HEK293T (cell line): Measurements from ENCODE around the gene PSMD2.

Experiments
- CTCF ChIA-PET: fragments of 350-600 bp; formaldehyde crosslinking; extraction: SDS; loops from one replicate; lab custom pipeline; 2021; ENCODE audit warnings: antibody characterized with exemption, inconsistent platforms; lab: Yijun Ruan, JAX
- POLR2A ChIA-PET: fragments of 350-600 bp; formaldehyde crosslinking; extraction: SDS; loops from one replicate; lab custom pipeline; 2020; ENCODE audit warnings: antibody characterized with exemption, inconsistent platforms; lab: Yijun Ruan, JAX
- DNase-seq: peaks from one replicate; pipeline ENCODE4 v3.0.0; 2012; ENCODE audit warnings: mixed read lengths; ENCODE audit errors: extremely low spot score
- ARNT ChIP-seq: fragments of 450-650 bp; IDR thresholded peaks from 2 replicates; pipeline ENCODE4 v1.6.1; 2017; ENCODE audit warnings: mild to moderate bottlenecking
- BHLHE40 ChIP-seq: fragments of 450-650 bp; IDR thresholded peaks from 2 replicates; pipeline ENCODE4 v1.6.1; 2016; ENCODE audit warnings: mild to moderate bottlenecking, moderate library complexity, borderline replicate concordance
- CTBP1 ChIP-seq: fragments of 450-650 bp; IDR thresholded peaks from 2 replicates; pipeline ENCODE4 v1.6.1; 2016; ENCODE audit warnings: borderline replicate concordance
- ELF4 ChIP-seq: fragments of 450-650 bp; IDR thresholded peaks from 2 replicates; pipeline ENCODE4 v1.6.1; 2017; ENCODE audit warnings: antibody characterized with exemption
- FOXA1 ChIP-seq: fragments of 450-650 bp; IDR thresholded peaks from 2 replicates; pipeline ENCODE4 v1.6.1; 2016; ENCODE audit warnings: mild to moderate bottlenecking
- FOXK2 ChIP-seq: fragments of 450-650 bp; IDR thresholded peaks from 2 replicates; pipeline ENCODE4 v1.6.1; 2016; ENCODE audit warnings: mild to moderate bottlenecking
- FOXM1 ChIP-seq: fragments of 450-650 bp; IDR thresholded peaks from 2 replicates; pipeline ENCODE4 v1.6.1; 2017; ENCODE audit warnings: mild to moderate bottlenecking, borderline replicate concordance
- HDGF ChIP-seq: fragments of 450-650 bp; IDR thresholded peaks from 2 replicates; pipeline ENCODE4 v1.6.1; 2017; ENCODE audit warnings: antibody characterized with exemption, borderline replicate concordance
- L3MBTL2 ChIP-seq: fragments of 450-650 bp; conservative IDR thresholded peaks from 2 replicates; pipeline ENCODE4 v1.6.1; 2016; ENCODE audit warnings: mild to moderate bottlenecking
- LEF1 ChIP-seq: fragments of 450-650 bp; IDR thresholded peaks from 2 replicates; pipeline ENCODE4 v1.6.1; 2017; ENCODE audit warnings: mild to moderate bottlenecking, borderline replicate concordance
- NFRKB ChIP-seq: fragments of 450-650 bp; IDR thresholded peaks from 2 replicates; pipeline ENCODE4 v1.6.1; 2016; ENCODE audit warnings: mild to moderate bottlenecking, moderate library complexity
- SP1 ChIP-seq: fragments of 450-650 bp; IDR thresholded peaks from 2 replicates; pipeline ENCODE4 v1.6.1; 2017
- SUZ12 ChIP-seq: fragments of 450-650 bp; IDR thresholded peaks from 2 replicates; pipeline ENCODE4 v1.6.1; 2016; ENCODE audit warnings: mild to moderate bottlenecking
- TARDBP ChIP-seq: fragments of 450-650 bp; IDR thresholded peaks from 2 replicates; pipeline ENCODE4 v1.6.1; 2016
- ZNF384 ChIP-seq: fragments of 450-650 bp; IDR thresholded peaks from 2 replicates; pipeline ENCODE4 v1.6.1; 2016
- TF ChIP-seq, protein P1 (sequence below): fragments of 450-650 bp; IDR thresholded peaks from 2 replicates; pipeline ENCODE4 v1.6.1; 2016

PSMD2 gene

DNA sequence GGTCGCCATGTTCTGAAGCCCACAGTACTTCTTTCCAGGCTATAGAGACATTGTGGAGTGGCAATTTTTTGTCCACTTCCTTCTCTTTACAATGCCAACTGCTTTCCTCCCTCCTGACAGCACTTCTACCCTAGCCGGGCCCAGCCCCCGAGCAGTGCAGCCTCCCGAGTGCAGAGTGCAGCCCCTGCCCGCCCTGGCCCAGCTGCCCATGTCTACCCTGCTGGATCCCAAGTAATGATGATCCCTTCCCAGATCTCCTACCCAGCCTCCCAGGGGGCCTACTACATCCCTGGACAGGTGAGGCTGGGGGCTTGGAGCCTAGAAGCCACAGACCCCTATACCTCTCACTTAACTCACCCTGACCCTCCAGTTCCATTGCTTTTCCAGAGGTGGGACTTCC, 18.2 kb downstream of the PSMD2 start:
- no peak for DNase-seq
- TF ChIP-seq SP1, result no peak
- no peak for TF ChIP-seq TARDBP
- no peak for TF ChIP-seq CTBP1
- TF ChIP-seq, protein P1, sequence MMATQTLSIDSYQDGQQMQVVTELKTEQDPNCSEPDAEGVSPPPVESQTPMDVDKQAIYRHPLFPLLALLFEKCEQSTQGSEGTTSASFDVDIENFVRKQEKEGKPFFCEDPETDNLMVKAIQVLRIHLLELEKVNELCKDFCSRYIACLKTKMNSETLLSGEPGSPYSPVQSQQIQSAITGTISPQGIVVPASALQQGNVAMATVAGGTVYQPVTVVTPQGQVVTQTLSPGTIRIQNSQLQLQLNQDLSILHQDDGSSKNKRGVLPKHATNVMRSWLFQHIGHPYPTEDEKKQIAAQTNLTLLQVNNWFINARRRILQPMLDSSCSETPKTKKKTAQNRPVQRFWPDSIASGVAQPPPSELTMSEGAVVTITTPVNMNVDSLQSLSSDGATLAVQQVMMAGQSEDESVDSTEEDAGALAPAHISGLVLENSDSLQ, result no peak
- TF ChIP-seq NFRKB, result no peak
- no peak for TF ChIP-seq L3MBTL2
- TF ChIP-seq HDGF, result no peak
- no peak for TF ChIP-seq ELF4
- no peak for TF ChIP-seq ZNF384
- no peak for TF ChIP-seq ARNT
- CTCF ChIA-PET, result no interaction called here
- POLR2A ChIA-PET, result no interaction called here

- no peak for DNase-seq
- TF ChIP-seq CTBP1, result no peak
- TF ChIP-seq, protein P1, result no peak
- TF ChIP-seq ARNT, result no peak
- no peak for TF ChIP-seq FOXK2
- TF ChIP-seq TARDBP, result no peak
- no peak for TF ChIP-seq LEF1
- no peak for TF ChIP-seq HDGF
- TF ChIP-seq ELF4, result no peak
- no peak for TF ChIP-seq ZNF384
- CTCF ChIA-PET, result no interaction called here
- POLR2A ChIA-PET, result no interaction called here
These were observed 21.0 kb downstream of the PSMD2 start for GRCh38 chr3:184320104-184320445.

GRCh38 chr3:184321666-184322065, 22.6 kb downstream of the PSMD2 start:
- POLR2A ChIA-PET, result no interaction called here
- CTCF ChIA-PET, result no interaction called here

DNA sequence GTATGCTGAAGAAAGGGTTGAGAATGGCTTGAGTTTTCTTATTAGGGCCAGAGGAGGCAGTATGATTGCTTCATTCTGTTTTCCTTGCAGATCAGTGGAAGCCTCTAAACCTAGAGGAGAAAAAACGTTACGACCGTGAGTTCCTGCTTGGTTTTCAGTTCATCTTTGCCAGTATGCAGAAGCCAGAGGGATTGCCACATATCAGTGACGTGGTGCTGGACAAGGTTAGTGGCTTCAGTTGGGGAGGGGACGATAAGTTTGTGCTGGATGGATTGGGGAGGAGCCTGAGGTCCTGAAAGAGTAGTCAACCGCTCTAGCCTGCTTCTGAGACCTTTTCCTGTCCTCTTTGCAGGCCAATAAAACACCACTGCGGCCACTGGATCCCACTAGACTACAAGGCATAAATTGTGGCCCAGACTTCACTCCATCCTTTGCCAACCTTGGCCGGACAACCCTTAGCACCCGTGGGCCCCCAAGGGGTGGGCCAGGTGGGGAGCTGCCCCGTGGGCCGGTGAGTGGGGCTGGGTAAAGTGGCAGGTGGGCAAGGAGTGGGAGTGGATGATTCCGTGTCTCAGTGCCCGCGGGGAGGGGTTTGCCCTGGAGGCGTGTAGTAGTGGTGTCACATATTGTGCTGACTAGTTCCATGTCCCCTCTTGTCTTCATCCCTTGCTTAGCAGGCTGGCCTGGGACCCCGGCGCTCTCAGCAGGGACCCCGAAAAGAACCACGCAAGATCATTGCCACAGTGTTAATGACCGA, 23.9 kb downstream of the PSMD2 start:
- POLR2A ChIA-PET, result no interaction called here
- DNase-seq, result no peak
- CTCF ChIA-PET, result no interaction called here
- no peak for TF ChIP-seq FOXA1
- no peak for TF ChIP-seq SUZ12
- TF ChIP-seq, protein P1, result no peak
- TF ChIP-seq HDGF, result no peak
- TF ChIP-seq SP1, result no peak
- TF ChIP-seq LEF1, result no peak
- TF ChIP-seq BHLHE40, result no peak
- no peak for TF ChIP-seq ELF4
- no peak for TF ChIP-seq TARDBP
- TF ChIP-seq ARNT, result no peak
- no peak for TF ChIP-seq FOXM1
- TF ChIP-seq FOXK2, result no peak
- no peak for TF ChIP-seq NFRKB
- TF ChIP-seq ZNF384, result no peak
- no peak for TF ChIP-seq L3MBTL2
- TF ChIP-seq CTBP1, result no peak

More at GRCh38 chr3:184321666-184322065, 22.6 kb downstream of the PSMD2 start:
- TF ChIP-seq TARDBP (no peak), FOXK2 (no peak), FOXM1 (no peak), LEF1 (no peak), ELF4 (no peak), ZNF384 (no peak)
- TF ChIP-seq, protein P1, result no peak
- DNase-seq, result no peak

DNA sequence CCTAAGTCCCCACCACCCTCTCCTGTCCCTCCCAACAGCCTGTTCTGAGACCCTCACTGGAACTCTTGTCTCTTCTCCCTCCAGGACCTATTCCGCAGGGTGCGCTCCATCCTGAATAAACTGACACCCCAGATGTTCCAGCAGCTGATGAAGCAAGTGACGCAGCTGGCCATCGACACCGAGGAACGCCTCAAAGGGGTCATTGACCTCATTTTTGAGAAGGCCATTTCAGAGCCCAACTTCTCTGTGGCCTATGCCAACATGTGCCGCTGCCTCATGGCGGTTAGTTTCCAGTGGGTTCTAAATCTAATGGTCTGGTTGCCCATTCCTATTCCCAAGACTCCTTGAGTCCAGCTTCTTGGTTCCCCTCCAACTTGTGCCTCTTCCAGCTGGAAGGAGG, 24.7 kb downstream of the PSMD2 start:
- ChIA-PET CTCF (no interaction called here), POLR2A (no interaction called here)
- DNase-seq, result no peak
- TF ChIP-seq NFRKB, result no peak
- no peak for TF ChIP-seq FOXK2
- no peak for TF ChIP-seq FOXA1
- no peak for TF ChIP-seq LEF1
- no peak for TF ChIP-seq FOXM1
- no peak for TF ChIP-seq ELF4
- no peak for TF ChIP-seq ZNF384

DNA sequence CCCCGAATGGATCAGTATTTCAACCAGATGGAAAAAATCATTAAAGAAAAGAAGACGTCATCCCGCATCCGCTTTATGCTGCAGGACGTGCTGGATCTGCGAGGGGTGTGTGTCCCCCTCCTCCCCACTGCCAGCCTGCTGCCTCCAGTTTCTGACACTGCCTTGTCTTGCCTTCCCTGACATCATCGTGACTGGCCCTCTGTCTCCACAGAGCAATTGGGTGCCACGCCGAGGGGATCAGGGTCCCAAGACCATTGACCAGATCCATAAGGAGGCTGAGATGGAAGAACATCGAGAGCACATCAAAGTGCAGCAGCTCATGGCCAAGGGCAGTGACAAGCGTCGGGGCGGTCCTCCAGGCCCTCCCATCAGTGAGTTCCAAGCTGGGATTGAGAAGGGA, 26.2 kb downstream of the PSMD2 start:
- ChIA-PET CTCF (no interaction called here), POLR2A (no interaction called here)
- no peak for DNase-seq
- TF ChIP-seq SUZ12 (no peak), ELF4 (no peak), ARNT (no peak), CTBP1 (no peak), L3MBTL2 (no peak), HDGF (no peak), FOXA1 (no peak), NFRKB (no peak), FOXK2 (no peak), BHLHE40 (no peak), SP1 (no peak), ZNF384 (no peak), TARDBP (no peak)
- TF ChIP-seq, protein P1, result no peak
